ENCODE results near the gene TACC2.

- TF ChIP-seq CTCF (IDR thresholded peaks at IDR 0.05) (no peak), POLR2A (IDR thresholded peaks at IDR 0.05) (no peak), POLR2AphosphoS5 (IDR thresholded peaks at IDR 0.05; ENCODE audit: insufficient read depth in 1 of 2, low read depth in 1 of 2) (no peak)
Measured at GRCh38 chr10:122241836-122242235, 252.9 kb downstream of the TACC2 start.

All from vagina (tissue), 2 donors.